Mesenchymal stem cell (in vitro differentiated cells and primary cell): ENCODE results near the gene OGN.

Experiments used
- DNase-seq: peaks from one replicate; pipeline ENCODE4 v3.0.0-alpha.2; 2013
- H2AFZ ChIP-seq: one replicate; pipeline ENCODE4 v1.6.1; 2013; ENCODE audit warnings: low read depth, mild to moderate bottlenecking, control low read depth, inconsistent platforms, low read length, moderate library complexity
- H2AK5ac ChIP-seq: 2 replicates; pipeline ENCODE4 v1.6.1; 2013; ENCODE audit warnings: low read length, moderate library complexity, mild to moderate bottlenecking, inconsistent platforms; ENCODE audit not compliant: severe bottlenecking
- H2BK120ac ChIP-seq: one replicate; pipeline ENCODE4 v1.6.1; 2013; ENCODE audit warnings: low read depth, mild to moderate bottlenecking, inconsistent platforms, low read length, moderate library complexity
- H2BK12ac ChIP-seq, 2 experiments: one replicate each; pipeline ENCODE4 v1.6.1; 2013; ENCODE audit warnings: inconsistent platforms in 2 of 2, low read length in 2 of 2, mild to moderate bottlenecking in 2 of 2, moderate library complexity in 2 of 2, control low read depth in 1 of 2
- H2BK15ac ChIP-seq: one replicate; pipeline ENCODE4 v1.6.1; 2013; ENCODE audit warnings: mild to moderate bottlenecking, low read depth, inconsistent platforms; ENCODE audit not compliant: poor library complexity, severe bottlenecking
- H2BK5ac ChIP-seq: 2 replicates; pipeline ENCODE4 v1.6.1; 2013; ENCODE audit warnings: low read depth, mild to moderate bottlenecking, low read length, control low read depth, inconsistent platforms; ENCODE audit not compliant: poor library complexity, severe bottlenecking
- H3K14ac ChIP-seq, 2 experiments: one replicate each; pipeline ENCODE4 v1.6.1; 2013; ENCODE audit warnings: inconsistent platforms in 2 of 2, low read length in 2 of 2, control low read depth in 1 of 2, mild to moderate bottlenecking in 1 of 2, moderate library complexity in 1 of 2
- H3K18ac ChIP-seq, 2 experiments: one replicate each; pipeline ENCODE4 v1.6.1; 2013; ENCODE audit warnings: inconsistent platforms in 2 of 2, low read length in 2 of 2, control low read depth in 1 of 2, low read depth in 1 of 2, mild to moderate bottlenecking in 1 of 2
- H3K23ac ChIP-seq, 2 experiments: one replicate each; pipeline ENCODE4 v1.6.1; 2013; ENCODE audit warnings: inconsistent platforms in 2 of 2, low read length in 2 of 2, mild to moderate bottlenecking in 2 of 2, moderate library complexity in 2 of 2, control low read depth in 1 of 2
- H3K27ac ChIP-seq: 2 replicates; pipeline ENCODE4 v1.5.1; 2013; ENCODE audit warnings: mild to moderate bottlenecking, moderate library complexity, low read length, control low read depth, inconsistent platforms; ENCODE audit not compliant: poor library complexity, severe bottlenecking
- H3K27me3 ChIP-seq, 2 experiments: 2 replicates each; pipeline versions ENCODE4 v1.6.1 to v1.7.0; 2013; ENCODE audit warnings: low read length in 2 of 2, mild to moderate bottlenecking in 2 of 2, moderate library complexity in 2 of 2, control low read depth in 1 of 2, inconsistent platforms in 1 of 2; ENCODE audit not compliant: control insufficient read depth in 1 of 2, insufficient read depth in 1 of 2
- H3K36me3 ChIP-seq, 2 experiments: 2 replicates each; pipeline versions ENCODE4 v1.6.1 to v1.7.0; 2013; ENCODE audit warnings: low read length in 2 of 2, control low read depth in 1 of 2, inconsistent platforms in 1 of 2, low read depth in 1 of 2, mild to moderate bottlenecking in 1 of 2; ENCODE audit not compliant: insufficient read depth in 2 of 2, control insufficient read depth in 1 of 2
- H3K4ac ChIP-seq, 2 experiments: one replicate each; pipeline ENCODE4 v1.6.1; 2013; ENCODE audit warnings: inconsistent platforms in 2 of 2, low read length in 2 of 2, mild to moderate bottlenecking in 2 of 2, moderate library complexity in 2 of 2, control low read depth in 1 of 2, low read depth in 1 of 2
- H3K4me1 ChIP-seq: 2 replicates; pipeline ENCODE4 v1.6.1; 2013; ENCODE audit warnings: low read depth, low read length, control low read depth; ENCODE audit not compliant: control insufficient read depth, insufficient read depth
- H3K4me2 ChIP-seq: 2 replicates; pipeline ENCODE4 v1.6.1; 2013; ENCODE audit warnings: low read length, mild to moderate bottlenecking, inconsistent platforms; ENCODE audit not compliant: poor library complexity, severe bottlenecking
- H3K4me3 ChIP-seq, 2 experiments: 2 replicates each; pipeline versions ENCODE4 v1.5.1 to v1.7.0; 2013; ENCODE audit warnings: low read length in 2 of 2, mild to moderate bottlenecking in 2 of 2, control low read depth in 1 of 2, low read depth in 1 of 2; ENCODE audit not compliant: insufficient read depth in 1 of 2
- H3K79me1 ChIP-seq: replicated peaks from 2 replicates; pipeline ENCODE4 v1.6.1; 2013; ENCODE audit warnings: mild to moderate bottlenecking, control low read depth, low read length, inconsistent platforms; ENCODE audit not compliant: poor library complexity, severe bottlenecking
- H3K9ac ChIP-seq: 2 replicates; pipeline ENCODE4 v1.7.0; 2013; ENCODE audit warnings: mild to moderate bottlenecking, low read length, moderate library complexity
- H3K9me3 ChIP-seq: 2 replicates; pipeline ENCODE4 v1.7.0; 2013; ENCODE audit warnings: mild to moderate bottlenecking, low read length; ENCODE audit not compliant: control insufficient read depth
- H4K8ac ChIP-seq: one replicate; pipeline ENCODE4 v1.6.1; 2013; ENCODE audit warnings: inconsistent platforms, mild to moderate bottlenecking, low read length, moderate library complexity
- H4K91ac ChIP-seq: one replicate; pipeline ENCODE4 v1.6.1; 2013; ENCODE audit warnings: mild to moderate bottlenecking, low read length, inconsistent platforms
- WGBS: methylation state at CpG from one replicate; pipeline ENCODE4 v1.1.7; 2013; ENCODE audit warnings: mixed read lengths; 5-methylcytosine and 5-hydroxymethylcytosine counted together

OGN gene

DNA sequence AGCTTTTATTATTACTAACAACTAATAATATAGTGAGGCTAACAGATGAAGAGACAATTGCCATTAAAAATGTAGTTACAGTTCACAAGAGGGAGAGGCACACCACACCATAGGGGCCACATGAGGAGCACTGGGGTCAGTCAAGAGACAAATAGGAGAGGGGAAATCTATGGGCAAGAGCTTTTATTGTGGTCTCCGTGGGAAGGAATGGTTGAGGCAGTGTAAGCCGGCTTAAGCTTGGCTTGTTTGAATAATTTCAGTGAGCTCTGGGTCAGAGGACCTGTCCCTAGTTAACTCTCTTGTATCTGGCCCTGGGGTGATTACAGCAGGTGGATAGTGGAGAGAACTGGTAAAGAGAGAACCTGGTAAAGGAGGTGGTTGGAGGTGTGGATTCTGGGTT lies 35.3 kb downstream of the OGN start:
- no peaks in the 10 kb centered on the region for H3K27me3 ChIP-seq
- no peak overlapping the region for H2AFZ ChIP-seq
- no peak overlapping the region for H3K4me3 ChIP-seq
- H2BK5ac ChIP-seq = no peak overlapping the region
- H3K27ac ChIP-seq = no peak overlapping the region
- no peak overlapping the region for H3K4me2 ChIP-seq
- no peak overlapping the region for H4K8ac ChIP-seq
- WGBS = 39% methylated on average over 2 of the region's 2 CpGs
- H3K23ac ChIP-seq = no peak overlapping the region
- H2BK15ac ChIP-seq = no peak overlapping the region
- H3K18ac ChIP-seq = no peak overlapping the region
- H3K14ac ChIP-seq = no peak overlapping the region
- no peak overlapping the region for H2AK5ac ChIP-seq
- no peaks in the 10 kb centered on the region for H3K4me1 ChIP-seq
- no peak overlapping the region for H4K91ac ChIP-seq
- H2BK120ac ChIP-seq = no peak overlapping the region
- no peaks in the 10 kb centered on the region for H3K36me3 ChIP-seq
- H3K9ac ChIP-seq = no peak overlapping the region
- no peaks in the 10 kb centered on the region for H3K79me1 ChIP-seq
- H3K4ac ChIP-seq = no peak overlapping the region
- H3K9me3 ChIP-seq = peaks cover 20% of the 10 kb centered on the region
- DNase-seq = no peak
- no peak overlapping the region for H2BK12ac ChIP-seq

DNA sequence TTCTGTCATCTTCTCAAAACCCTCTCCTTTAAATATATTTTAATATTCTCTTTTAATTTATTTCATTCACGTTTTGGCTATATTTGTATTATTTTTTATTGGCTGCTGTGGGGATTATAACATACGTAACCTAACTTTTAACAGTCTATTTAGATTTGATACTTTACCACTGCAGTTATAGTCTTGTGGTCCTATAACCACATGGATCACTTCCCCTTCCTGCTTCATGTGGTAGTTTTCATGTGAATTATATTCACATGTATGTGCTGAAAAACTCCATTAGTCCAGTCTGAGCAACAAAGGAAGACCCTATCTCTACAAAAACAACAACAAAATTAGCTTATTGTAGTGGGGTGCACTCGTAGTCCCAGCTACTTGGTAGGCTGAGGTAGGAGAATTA lies 44.3 kb downstream of the OGN start:
- Histone ChIP-seq H2BK12ac (no peak overlapping the region), H3K23ac (no peak overlapping the region), H3K9ac (no peak overlapping the region), H3K14ac (no peak overlapping the region), H2BK120ac (no peak overlapping the region), H2AFZ (no peak overlapping the region), H3K4me2 (no peak overlapping the region), H3K36me3 (no peaks in the 10 kb centered on the region), H3K18ac (no peak overlapping the region), H2AK5ac (no peak overlapping the region), H3K79me1 (no peaks in the 10 kb centered on the region), H2BK15ac (no peak overlapping the region), H3K9me3 (peaks cover 12% of the 10 kb centered on the region), H3K4me1 (no peaks in the 10 kb centered on the region), H3K27me3 (no peaks in the 10 kb centered on the region), H3K4me3 (no peak overlapping the region), H3K4ac (no peak overlapping the region), H4K91ac (no peak overlapping the region), H2BK5ac (no peak overlapping the region), H4K8ac (no peak overlapping the region), H3K27ac (no peak overlapping the region)
- WGBS = 100% methylated on average over 1 of the region's 3 CpGs
- DNase-seq = no peak

DNA sequence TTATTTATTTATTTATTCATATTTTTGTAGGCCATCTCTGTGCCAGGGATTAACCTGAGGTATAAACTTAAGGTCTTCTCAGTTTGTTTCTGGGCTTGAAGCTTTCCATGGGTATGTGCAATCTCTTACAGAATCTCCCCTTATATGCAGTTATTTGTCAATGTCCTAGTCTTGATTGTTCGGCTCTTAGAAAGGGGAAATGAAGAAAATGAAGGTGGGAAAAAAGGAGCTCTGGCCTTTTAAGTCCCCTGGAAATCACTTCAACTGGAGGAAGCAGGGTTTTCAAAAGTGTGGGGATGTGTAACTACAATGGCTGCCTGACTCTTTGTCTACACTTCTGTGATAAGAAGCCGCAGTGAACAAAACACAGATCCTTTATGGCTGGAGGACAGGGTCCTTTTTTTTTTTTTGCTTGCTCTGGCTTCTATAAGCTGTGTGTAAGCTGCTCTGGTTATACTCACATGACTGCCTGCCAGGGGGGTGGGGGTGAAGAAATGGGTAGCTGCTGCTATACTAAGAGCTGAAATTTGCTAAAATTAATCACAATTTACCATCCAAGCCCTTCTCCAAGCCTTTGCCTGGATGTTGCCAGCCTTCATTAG lies 44.9 kb downstream of the OGN start:
- no peaks in the 10 kb centered on the region for H3K27me3 ChIP-seq
- 6% methylated on average over 2 of the region's 2 CpGs for whole genome bisulfite sequencing
- no peak overlapping the region for H2AK5ac ChIP-seq
- H4K91ac ChIP-seq = no peak overlapping the region
- H2BK5ac ChIP-seq = no peak overlapping the region
- no peak overlapping the region for H2BK12ac ChIP-seq
- no peaks in the 10 kb centered on the region for H3K36me3 ChIP-seq
- peaks cover 7% of the 10 kb centered on the region for H3K9me3 ChIP-seq
- no peak overlapping the region for H3K4ac ChIP-seq
- no peak overlapping the region for H4K8ac ChIP-seq
- H3K14ac ChIP-seq = no peak overlapping the region
- no peaks in the 10 kb centered on the region for H3K79me1 ChIP-seq
- no peak overlapping the region for H3K9ac ChIP-seq
- H2BK15ac ChIP-seq = no peak overlapping the region
- no peak overlapping the region for H3K4me2 ChIP-seq
- no peaks in the 10 kb centered on the region for H3K4me1 ChIP-seq
- DNase-seq = peak; percentile 51
- H3K4me3 ChIP-seq = no peak overlapping the region
- no peak overlapping the region for H2BK120ac ChIP-seq
- no peak overlapping the region for H3K27ac ChIP-seq
- no peak overlapping the region for H3K23ac ChIP-seq
- H2AFZ ChIP-seq = no peak overlapping the region
- H3K18ac ChIP-seq = no peak overlapping the region

DNA sequence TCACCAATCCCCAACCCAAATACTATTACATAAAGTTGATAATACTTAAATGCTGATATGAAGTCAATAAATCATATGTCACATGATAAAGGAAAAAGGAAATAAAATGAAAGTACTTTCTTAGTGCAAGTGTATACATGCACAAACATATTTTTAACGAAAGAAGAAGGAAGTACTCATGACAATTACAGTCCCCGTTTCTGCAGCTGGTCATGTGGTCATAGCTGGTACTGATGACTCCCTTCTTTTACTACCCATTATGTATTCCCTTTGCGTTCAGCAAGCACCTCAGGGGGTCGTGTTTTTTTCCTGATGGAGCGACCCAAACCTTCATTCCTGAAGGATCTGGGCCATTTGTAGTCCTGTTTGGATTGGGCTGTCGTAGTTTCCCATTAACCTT lies 51.3 kb downstream of the OGN start:
- H2AK5ac ChIP-seq = no peak overlapping the region
- H3K27me3 ChIP-seq = no peaks in the 10 kb centered on the region
- no peak overlapping the region for H2BK120ac ChIP-seq
- no peaks in the 10 kb centered on the region for H3K79me1 ChIP-seq
- no peak overlapping the region for H2BK5ac ChIP-seq
- no peak overlapping the region for H2BK12ac ChIP-seq
- no peak overlapping the region for H4K8ac ChIP-seq
- no peaks in the 10 kb centered on the region for H3K4me1 ChIP-seq
- H3K9ac ChIP-seq = no peak overlapping the region
- no peak overlapping the region for H3K14ac ChIP-seq
- no peak overlapping the region for H3K27ac ChIP-seq
- H3K4ac ChIP-seq = no peak overlapping the region
- no peaks in the 10 kb centered on the region for H3K36me3 ChIP-seq
- DNase-seq = no peak
- no peak overlapping the region for H4K91ac ChIP-seq
- H3K4me2 ChIP-seq = no peak overlapping the region
- H3K18ac ChIP-seq = no peak overlapping the region
- no peak overlapping the region for H3K4me3 ChIP-seq
- WGBS = 80% methylated on average over 5 of the region's 6 CpGs
- no peak overlapping the region for H2AFZ ChIP-seq
- peaks cover 13% of the 10 kb centered on the region for H3K9me3 ChIP-seq
- H2BK15ac ChIP-seq = no peak overlapping the region
- no peak overlapping the region for H3K23ac ChIP-seq
